Cerebellar cortex (tissue), 1 donor: ENCODE data around the gene SCUBE1.
A peak's percentile ranks its signal among the peaks of the same experiment; 100 is the strongest.

Source experiments
- DNase-seq: peaks from one replicate; pipeline ENCODE4 v3.0.0-alpha.2; 2015; ENCODE audit warnings: low spot score

SCUBE1 gene

DNA sequence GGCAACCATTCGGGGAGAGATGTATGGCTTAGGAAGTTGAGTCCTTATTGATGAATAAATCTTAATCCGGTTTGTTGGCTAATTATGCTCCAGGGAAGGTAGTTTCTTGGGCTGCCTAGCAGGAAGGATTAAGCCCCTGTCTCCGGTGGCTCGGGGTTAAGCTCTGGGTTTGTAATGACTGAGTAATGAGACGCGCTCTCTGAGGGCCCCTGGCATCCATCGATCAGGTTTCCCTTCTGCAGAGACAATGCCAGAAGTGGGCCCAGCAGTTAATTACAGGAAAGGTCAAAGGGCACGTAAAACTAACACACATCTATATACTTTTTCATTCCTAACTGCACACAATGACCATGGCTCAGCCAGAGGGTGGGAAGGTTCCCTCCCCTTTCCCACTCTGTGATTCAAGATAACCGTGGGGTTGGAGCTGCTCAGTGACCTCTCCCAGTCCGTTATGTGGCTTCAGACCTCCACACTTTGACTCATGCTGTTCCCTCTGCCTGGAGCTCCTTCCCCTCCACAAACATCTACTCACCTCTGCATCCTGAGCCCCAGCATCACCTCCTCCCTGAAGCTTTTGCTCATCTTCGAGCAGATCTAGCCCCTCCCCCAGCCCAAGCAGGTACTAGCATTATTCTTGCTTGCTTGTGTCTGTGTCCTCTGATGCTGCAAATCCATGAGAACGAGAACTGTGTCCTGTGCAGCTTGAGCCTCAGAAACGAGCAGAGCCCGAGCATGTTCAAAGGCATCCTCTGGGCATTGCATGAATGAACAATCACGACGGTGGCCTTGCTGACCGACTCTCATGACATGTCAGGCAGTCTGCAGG, 16.6 kb downstream of the SCUBE1 start:
- DNase-seq: peak; percentile 82

GRCh38 chr22:43325176-43325575, 18.0 kb downstream of the SCUBE1 start:
- DNase-seq: no peak

GRCh38 chr22:43320943-43321900, 21.9 kb downstream of the SCUBE1 start:
- DNase-seq: no peak

DNA sequence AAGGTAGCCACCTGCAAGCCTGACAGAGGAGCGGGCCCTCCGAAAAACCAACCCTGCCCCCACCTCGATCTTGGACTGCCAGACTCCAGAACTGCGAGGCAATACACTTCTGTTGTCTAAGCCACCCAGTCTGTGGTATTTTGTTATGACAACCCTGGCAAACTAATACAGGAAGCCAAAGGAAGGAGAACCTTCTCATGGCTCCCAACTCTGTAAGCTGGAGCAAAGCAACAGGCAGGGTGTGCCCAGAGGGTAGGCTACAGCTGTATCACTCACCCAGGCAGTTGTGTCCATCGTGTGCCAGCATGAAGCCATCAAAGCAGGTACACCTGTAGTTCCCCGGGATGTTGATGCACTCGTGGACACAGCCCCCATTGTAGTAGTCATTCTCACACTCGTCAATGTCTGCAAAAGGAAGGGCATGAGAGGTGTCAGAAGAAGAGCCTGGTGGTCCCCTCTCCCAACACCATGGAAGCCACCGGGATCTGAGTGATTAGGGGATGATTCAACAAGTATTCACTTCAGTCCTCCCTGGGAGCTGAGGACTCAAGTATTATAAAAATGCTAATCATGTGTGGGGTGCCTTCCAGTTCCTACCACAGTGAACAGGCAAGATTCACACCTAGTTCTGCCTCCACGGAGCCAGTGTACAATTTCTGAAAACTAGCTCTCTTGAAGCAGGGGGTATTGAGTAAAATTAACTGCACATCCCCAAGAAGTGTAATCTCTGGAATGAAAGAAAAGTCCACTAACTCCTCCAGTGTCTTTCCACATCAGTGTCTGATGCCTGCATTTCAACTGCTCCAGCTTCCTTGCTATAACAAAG, 23.3 kb downstream of the SCUBE1 start:
- no peak for DNase-seq

DNA sequence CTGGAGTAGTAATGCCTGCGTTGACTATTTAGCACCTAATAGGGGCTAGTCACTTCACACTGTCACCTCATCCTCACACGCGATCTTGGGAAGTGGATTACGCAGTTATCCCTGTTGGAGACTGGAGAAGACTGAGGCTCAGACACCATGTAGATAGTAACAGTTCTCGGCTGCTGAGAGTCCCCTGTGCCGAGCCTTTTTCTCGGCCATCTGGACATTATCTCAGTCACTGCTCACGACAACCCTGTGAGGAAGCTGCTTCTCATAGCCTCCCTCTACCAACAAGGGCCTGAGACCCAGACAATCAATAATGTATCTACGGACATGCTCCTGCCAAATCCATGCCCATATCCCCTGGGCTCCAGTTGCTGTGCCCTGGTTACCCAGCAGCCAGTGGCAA, 25.9 kb downstream of the SCUBE1 start:
- DNase-seq: no peak

DNA sequence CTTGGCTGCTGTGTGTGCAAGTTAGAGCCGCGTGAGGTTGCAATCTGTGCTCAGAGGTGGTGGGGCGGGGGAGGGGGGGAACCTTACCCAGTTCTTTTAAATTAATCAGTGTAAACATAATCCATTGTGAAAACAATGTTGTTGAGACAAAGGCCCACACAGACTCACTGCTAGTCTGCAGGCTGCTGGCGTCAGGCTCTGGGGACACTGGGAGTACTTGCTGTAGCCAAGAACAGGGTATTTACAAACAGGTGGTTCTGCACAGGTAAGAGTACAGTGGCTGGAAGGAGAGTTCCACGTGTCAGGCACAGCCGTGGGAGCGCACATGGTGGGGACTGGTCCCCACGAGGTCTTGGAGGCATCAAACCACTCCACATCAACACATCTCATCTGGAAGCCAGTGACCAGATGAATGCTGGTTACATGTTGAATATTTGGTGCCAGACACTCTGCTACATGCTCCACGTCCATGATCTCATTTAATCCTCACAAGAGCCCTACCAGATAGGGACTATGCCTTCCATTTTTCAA, 27.4 kb downstream of the SCUBE1 start:
- no peak for DNase-seq

GRCh38 chr22:43314611-43315010, 28.6 kb downstream of the SCUBE1 start:
- DNase-seq: no peak

DNA sequence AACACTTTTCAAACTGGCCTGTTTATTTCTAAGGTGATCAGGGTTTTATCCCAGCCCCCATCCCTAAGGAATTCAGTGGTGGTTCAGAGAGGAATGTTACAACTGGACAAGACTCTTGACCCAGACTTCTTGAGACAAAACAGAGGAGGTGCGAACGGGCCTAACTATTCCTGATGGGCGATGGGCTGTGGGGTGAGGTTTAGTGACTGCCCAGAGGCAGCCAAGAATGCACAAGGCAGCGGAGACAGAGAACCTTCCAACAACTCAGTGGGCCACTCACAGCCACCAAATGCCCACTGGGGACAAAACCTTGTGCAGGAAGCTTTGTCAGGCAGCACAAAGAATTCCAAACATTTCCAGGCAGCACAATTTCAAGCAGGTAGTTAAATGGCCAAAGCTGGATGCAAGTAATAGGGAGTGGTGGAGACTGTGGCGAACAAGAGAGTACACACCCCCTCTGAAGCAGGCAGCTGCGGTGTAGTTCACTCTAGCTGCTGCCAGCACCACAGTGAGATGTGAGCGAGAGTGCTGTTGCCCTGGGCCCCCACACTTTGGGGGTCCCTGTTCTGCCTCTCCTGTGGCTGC, 29.2 kb downstream of the SCUBE1 start:
- no peak for DNase-seq

DNA sequence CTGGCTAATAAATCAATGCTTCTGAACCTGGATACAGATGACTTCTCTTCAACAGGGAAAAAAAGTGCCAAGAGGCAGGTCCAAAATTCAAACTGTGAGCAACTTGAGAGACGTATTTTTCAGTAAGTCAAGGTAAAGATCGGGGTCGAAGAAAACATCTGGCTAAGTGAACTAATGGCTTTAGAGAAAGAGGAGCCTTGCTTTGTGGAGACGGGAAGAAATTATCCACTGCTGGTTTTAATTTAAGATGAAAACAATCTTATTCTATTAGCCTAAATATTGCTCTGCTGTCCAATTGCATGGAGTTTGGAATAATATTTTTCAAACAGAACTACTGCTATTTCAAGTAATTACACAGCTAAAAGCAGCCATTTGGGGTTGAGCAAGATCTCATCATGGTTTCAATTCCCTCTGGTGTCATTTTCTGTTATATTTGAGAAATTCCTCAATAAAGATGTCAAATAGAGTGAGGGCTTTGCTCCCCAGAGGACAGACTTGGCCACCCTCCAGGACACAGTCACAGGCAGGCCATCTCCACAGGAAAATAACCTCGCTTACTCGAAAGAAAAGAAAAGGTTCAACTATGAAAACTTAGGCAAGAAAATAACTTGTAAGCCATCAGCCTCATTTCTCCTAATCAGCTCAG, 29.8 kb downstream of the SCUBE1 start:
- DNase-seq: no peak

DNA sequence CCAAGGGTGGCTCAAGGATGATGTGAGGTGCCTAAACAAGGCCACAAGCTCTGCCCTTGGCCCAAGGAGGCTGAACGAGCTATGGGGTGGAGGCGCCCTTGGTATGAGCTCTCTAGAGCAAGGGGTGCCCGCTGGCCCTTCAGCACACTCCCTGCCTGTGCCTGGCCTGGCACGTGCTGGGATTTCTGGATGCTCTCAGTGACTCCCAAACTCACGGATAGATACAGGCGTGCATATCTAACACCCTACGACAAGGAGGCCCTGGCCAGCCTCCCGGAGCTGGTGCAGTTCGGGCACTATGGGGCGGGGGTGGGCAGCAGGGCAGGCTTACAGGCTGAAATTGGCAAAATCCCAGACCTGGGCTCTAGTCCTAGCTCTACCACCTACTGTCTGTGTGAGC, 30.6 kb downstream of the SCUBE1 start:
- DNase-seq: no peak

GRCh38 chr22:43310798-43311197, 32.4 kb downstream of the SCUBE1 start:
- no peak for DNase-seq

- DNase-seq: no peak
These were observed 32.9 kb downstream of the SCUBE1 start for GRCh38 chr22:43310311-43310710.

DNA sequence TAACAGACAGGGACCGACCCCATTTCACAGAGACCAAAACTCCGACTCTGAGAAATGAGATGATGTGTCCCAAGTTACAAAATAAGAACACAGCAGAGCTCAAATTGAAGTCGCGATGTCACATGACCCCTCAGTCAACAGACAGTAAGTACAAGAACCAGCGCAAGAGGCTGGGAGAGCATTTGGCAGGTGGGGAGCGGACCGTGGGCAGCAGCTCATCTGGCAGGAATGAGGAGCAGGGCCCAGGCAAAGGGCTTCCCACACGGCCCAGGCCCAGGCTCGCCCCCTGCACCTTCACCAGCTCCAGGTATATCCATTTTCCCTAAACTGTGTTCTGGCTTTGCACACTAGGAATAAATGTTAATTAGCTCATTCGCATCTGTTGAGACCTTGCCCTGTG, 34.3 kb downstream of the SCUBE1 start:
- DNase-seq: no peak

DNA sequence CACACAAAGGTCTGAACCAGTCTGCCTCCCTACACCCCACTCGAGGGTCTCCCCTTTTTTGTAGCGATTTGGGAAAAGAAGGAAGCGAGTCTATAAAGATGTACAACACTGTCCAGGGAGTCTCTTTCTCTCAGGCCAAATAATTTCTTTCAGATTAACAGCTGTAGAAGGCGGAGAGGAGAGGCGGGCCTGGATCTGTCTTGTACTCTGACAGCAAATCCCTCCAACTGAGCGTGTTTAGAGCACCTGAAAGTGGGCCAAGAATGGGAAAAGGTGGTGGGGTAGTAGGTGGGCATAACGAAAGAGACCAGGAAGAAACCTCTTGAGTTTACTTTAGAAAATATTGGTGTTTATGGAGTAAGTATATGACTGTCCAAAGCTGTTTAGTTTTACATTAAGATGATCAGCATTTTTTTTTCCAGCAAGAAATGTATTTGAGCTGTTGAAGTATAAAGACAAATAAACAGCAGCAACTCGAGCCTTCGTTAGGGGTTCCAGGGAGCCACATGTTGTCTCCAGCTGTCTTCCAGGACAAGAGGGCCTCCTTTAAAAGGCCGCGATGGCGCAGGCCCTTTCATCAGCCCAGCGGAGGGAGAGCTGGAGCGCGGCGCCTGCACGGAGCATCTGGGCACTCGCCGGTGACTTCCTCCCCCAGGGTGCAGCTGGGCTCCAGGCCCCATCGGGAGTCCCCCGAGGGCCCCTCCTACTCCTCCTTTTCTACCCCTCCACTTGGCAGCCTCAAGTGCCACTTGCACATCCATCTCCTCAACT, 34.9 kb downstream of the SCUBE1 start:
- no peak for DNase-seq

GRCh38 chr22:43305806-43306205, 37.4 kb downstream of the SCUBE1 start:
- no peak for DNase-seq

GRCh38 chr22:43304831-43305590, 38.2 kb downstream of the SCUBE1 start:
- DNase-seq: no peak

DNA sequence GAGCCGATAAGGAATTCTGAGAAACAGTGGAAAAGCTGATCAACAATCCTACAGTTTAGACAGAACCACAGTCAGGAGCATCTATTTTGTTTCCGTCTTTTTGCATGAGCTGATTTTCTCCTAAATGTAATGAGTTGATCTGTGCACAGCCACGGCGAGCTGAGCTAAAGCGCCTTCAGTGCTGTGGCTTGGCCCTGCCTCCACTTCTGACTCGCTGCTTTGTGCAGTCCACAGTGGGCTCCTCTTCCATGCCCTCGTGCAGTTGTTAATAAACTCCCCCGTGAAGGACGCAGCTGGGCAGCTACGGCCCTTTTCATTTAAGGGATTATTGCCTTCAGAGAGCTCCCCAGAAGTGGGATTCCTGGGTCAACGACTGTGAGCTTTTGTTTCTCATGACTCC, 39.4 kb downstream of the SCUBE1 start:
- no peak for DNase-seq

DNA sequence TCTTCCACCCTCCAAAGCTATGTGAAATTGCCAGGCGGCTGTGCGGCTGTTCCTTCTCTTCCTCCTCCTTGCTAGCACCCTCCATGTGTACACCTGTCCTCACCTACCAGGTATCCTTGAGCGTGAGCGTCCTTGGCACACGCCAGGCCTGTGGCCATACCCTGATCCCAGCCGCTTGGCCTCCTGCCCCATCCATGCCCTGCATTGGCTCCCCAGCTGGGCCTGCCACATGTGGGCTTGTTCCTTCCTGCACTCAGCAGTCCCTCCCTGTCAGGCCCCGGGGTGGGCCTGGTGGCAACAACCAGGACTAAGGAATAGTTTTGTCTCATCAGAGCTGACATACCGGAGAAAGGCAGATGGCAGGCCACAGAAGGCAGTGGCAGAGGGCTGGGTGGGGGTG, 40.0 kb downstream of the SCUBE1 start:
- DNase-seq: no peak

GRCh38 chr22:43302531-43303041, 40.6 kb downstream of the SCUBE1 start:
- DNase-seq: no peak
